ENCODE results near the gene LTA4H. TPM values are rescaled to one million over a fixed set of nuclear protein-coding genes. Genes with fewer than 3 reads are reported as not detected.

Gene LTA4H
- total and polyA plus RNA-seq, 12 donors: 25.2 to 50.6 (median 39.1) TPM

GRCh38 chr12:95967301-95967700 lies 68.1 kb downstream of the LTA4H start:
- H3K4me3 ChIP-seq: no peak overlapping the region
- DNase-seq (no peak), ATAC-seq (no peak)
- no peaks in the 10 kb centered on the region for H3K27me3 ChIP-seq
- intact Hi-C loops (cut with DNase I): no loop called here
- no peaks in the 10 kb centered on the region for H3K36me3 ChIP-seq
- H3K27ac ChIP-seq: no peak overlapping the region
- no peaks in the 10 kb centered on the region for H3K4me1 ChIP-seq
- H3K9me3 ChIP-seq: no peaks in the 10 kb centered on the region
- TF ChIP-seq CTCF (IDR thresholded peaks at IDR 0.05): no peak
- 95 to 97% methylated on average over 2 of the region's 2 CpGs for WGBS, 2 donors

- ATAC-seq (no peak), DNase-seq (no peak)
- no peak for TF ChIP-seq CTCF (IDR thresholded peaks at IDR 0.05)
- Histone ChIP-seq H3K27me3 (no peaks in the 10 kb centered on the region), H3K9me3 (no peaks in the 10 kb centered on the region), H3K4me3 (no peak overlapping the region), H3K4me1 (no peaks in the 10 kb centered on the region), H3K36me3 (no peaks in the 10 kb centered on the region), H3K27ac (no peak overlapping the region)
- 87 to 88% methylated on average over 7 of the region's 7 CpGs for WGBS, 2 donors
- intact Hi-C loops (cut with DNase I): no loop called here
Measured at GRCh38 chr12:95966287-95966870, 69.0 kb downstream of the LTA4H start.

DNA sequence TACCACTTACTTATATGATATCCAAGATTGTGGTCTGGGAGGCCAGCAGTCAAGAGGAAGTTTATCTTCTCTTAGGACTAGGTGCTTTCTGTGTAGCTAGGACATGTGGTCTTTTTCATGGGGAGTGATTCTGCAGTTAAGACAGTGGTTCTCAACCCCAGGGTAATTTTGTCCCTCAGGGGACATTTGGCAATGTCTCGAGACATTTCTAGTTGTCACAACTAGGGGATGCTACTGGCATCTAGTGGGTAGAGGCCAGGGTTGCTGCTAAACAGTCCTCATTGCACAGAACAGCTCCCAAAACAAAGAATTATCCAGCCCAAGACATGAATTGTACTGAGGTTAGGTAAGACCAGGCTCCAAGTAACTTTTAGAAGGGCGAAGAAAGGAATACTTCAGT lies 72.3 kb downstream of the LTA4H start:
- TF ChIP-seq CTCF (IDR thresholded peaks at IDR 0.05): peak in 1 of 9 donors; percentile 21
- DNase-seq: no peak
- Histone ChIP-seq H3K4me1 (no peaks in the 10 kb centered on the region), H3K27me3 (no peaks in the 10 kb centered on the region), H3K36me3 (no peaks in the 10 kb centered on the region), H3K27ac (no peak overlapping the region), H3K9me3 (no peaks in the 10 kb centered on the region), H3K4me3 (no peak overlapping the region)
- 75 to 94% methylated on average over 2 of the region's 2 CpGs for WGBS, 2 donors
- intact Hi-C loops (cut with DNase I): no loop called here
- no peak for ATAC-seq

DNA sequence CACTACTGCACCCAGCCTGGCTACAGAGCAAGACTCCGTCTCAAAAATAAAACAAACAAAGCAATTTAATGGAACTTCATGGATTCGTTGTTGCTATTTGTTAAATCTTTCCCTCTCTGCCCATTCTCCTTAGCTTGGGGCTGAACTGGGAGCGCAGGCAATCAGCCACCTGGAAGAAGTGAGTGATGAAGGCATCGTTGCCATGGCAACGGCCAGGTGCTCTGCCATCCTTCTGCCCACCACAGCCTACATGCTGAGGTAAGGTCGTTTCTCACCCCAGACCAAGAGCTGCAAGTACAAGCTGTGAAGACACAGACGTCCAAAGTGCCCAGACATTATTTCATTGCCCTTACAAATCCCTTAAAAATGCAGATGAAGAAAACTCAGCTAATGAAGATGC lies 73.2 kb downstream of the LTA4H start:
- TF ChIP-seq CTCF (IDR thresholded peaks at IDR 0.05): no peak
- 75 to 77% methylated on average over 7 of the region's 7 CpGs for WGBS, 2 donors
- DNase-seq (no peak), ATAC-seq (no peak)
- Histone ChIP-seq H3K36me3 (no peaks in the 10 kb centered on the region), H3K9me3 (no peaks in the 10 kb centered on the region), H3K4me3 (no peak overlapping the region), H3K27me3 (peaks cover 0 to 7% (median 0%) of the 10 kb centered on the region in 7 donors), H3K4me1 (no peaks in the 10 kb centered on the region), H3K27ac (no peak overlapping the region)
- intact Hi-C loops (cut with DNase I): no loop called here

Measured in heart right ventricle (tissue), 16 donors.